HEK293 (cell line): ENCODE results near the gene ACAD8.

ENCODE experiments used
- CTCF ChIP-seq: fragments of 450-650 bp; formaldehyde crosslinking; IDR thresholded peaks from 2 replicates; pipeline ENCODE4 v1.5.1; 2016; ENCODE audit warnings: missing biosample characterization, missing genetic modification characterization
- HOXC10 ChIP-seq: sonication (generic); formaldehyde crosslinking; IDR thresholded peaks from 2 replicates; pipeline ENCODE4 v1.8.1; 2023; ENCODE audit warnings: mild to moderate bottlenecking, missing genetic modification reagents
- KLF9 ChIP-seq: fragments of 450-650 bp; formaldehyde crosslinking; IDR thresholded peaks from 2 replicates; pipeline ENCODE4 v1.5.1; 2016; ENCODE audit warnings: missing biosample characterization, missing genetic modification characterization, low read depth
- MZF1 ChIP-seq: fragments of 450-650 bp; formaldehyde crosslinking; IDR thresholded peaks from 2 replicates; pipeline ENCODE4 v1.5.1; 2017; ENCODE audit warnings: missing biosample characterization, missing genetic modification characterization, borderline replicate concordance
- REST ChIP-seq: fragments of 450-650 bp; formaldehyde crosslinking; IDR thresholded peaks from 2 replicates; pipeline ENCODE4 v1.5.1; 2016; ENCODE audit warnings: missing biosample characterization, missing genetic modification characterization
- SP2 ChIP-seq: fragments of 450-650 bp; formaldehyde crosslinking; IDR thresholded peaks from 2 replicates; pipeline ENCODE4 v1.5.1; 2016; ENCODE audit warnings: missing biosample characterization, missing genetic modification characterization
- WT1 ChIP-seq: fragments of 450-650 bp; formaldehyde crosslinking; IDR thresholded peaks from 2 replicates; pipeline ENCODE4 v1.5.1; 2016; ENCODE audit warnings: missing biosample characterization, missing genetic modification characterization
- ZBTB20 ChIP-seq: fragments of 450-650 bp; formaldehyde crosslinking; IDR thresholded peaks from 2 replicates; pipeline ENCODE4 v1.5.1; 2016; ENCODE audit warnings: missing biosample characterization, missing genetic modification characterization
- ZBTB21 ChIP-seq: fragments of 450-650 bp; formaldehyde crosslinking; IDR thresholded peaks from 2 replicates; pipeline ENCODE4 v1.5.1; 2017; ENCODE audit warnings: missing biosample characterization, missing genetic modification characterization
- ZBTB7A ChIP-seq: fragments of 450-650 bp; formaldehyde crosslinking; IDR thresholded peaks from 2 replicates; pipeline ENCODE4 v1.5.1; 2016; ENCODE audit warnings: low read depth, missing biosample characterization, missing genetic modification characterization
- ZBTB8A ChIP-seq: fragments of 450-650 bp; formaldehyde crosslinking; IDR thresholded peaks from 2 replicates; pipeline ENCODE4 v1.5.1; 2016; ENCODE audit warnings: missing biosample characterization, missing genetic modification characterization
- ZEB2 ChIP-seq: fragments of 450-650 bp; formaldehyde crosslinking; IDR thresholded peaks from 2 replicates; pipeline ENCODE4 v1.5.1; 2016; ENCODE audit warnings: missing biosample characterization, missing genetic modification characterization
- ZFP41 ChIP-seq: fragments of 450-650 bp; formaldehyde crosslinking; IDR thresholded peaks from 2 replicates; pipeline ENCODE4 v1.5.1; 2016; ENCODE audit warnings: missing biosample characterization, missing genetic modification characterization, borderline replicate concordance
- ZFP69B ChIP-seq: fragments of 450-650 bp; formaldehyde crosslinking; IDR thresholded peaks from 2 replicates; pipeline ENCODE4 v1.5.1; 2016; ENCODE audit warnings: missing biosample characterization, missing genetic modification characterization
- ZNF2 ChIP-seq: fragments of 450-650 bp; formaldehyde crosslinking; IDR thresholded peaks from 2 replicates; pipeline ENCODE4 v1.5.1; 2016; ENCODE audit warnings: missing biosample characterization, missing genetic modification characterization
- ZNF24 ChIP-seq: fragments of 450-650 bp; formaldehyde crosslinking; IDR thresholded peaks from 2 replicates; pipeline ENCODE4 v1.5.1; 2016; ENCODE audit warnings: missing biosample characterization, missing genetic modification characterization
- ZNF501 ChIP-seq: fragments of 450-650 bp; formaldehyde crosslinking; IDR thresholded peaks from 2 replicates; pipeline ENCODE4 v1.5.1; 2016; ENCODE audit warnings: missing biosample characterization, missing genetic modification characterization
- ZNF558 ChIP-seq: fragments of 450-650 bp; formaldehyde crosslinking; IDR thresholded peaks from 2 replicates; pipeline ENCODE4 v1.5.1; 2016; ENCODE audit warnings: missing biosample characterization, missing genetic modification characterization
- ZNF580 ChIP-seq: fragments of 450-650 bp; formaldehyde crosslinking; IDR thresholded peaks from 2 replicates; pipeline ENCODE4 v1.5.1; 2016; ENCODE audit warnings: missing biosample characterization, missing genetic modification characterization
- ZNF664 ChIP-seq: fragments of 450-650 bp; formaldehyde crosslinking; IDR thresholded peaks from 2 replicates; pipeline ENCODE4 v1.5.1; 2016; ENCODE audit warnings: missing biosample characterization, missing genetic modification characterization
- ZNF76 ChIP-seq: fragments of 450-650 bp; formaldehyde crosslinking; IDR thresholded peaks from 2 replicates; pipeline ENCODE4; 2016; ENCODE audit warnings: low read depth, missing biosample characterization, missing genetic modification characterization, borderline replicate concordance
- ZNF768 ChIP-seq: fragments of 450-650 bp; formaldehyde crosslinking; IDR thresholded peaks from 2 replicates; pipeline ENCODE4 v1.5.1; 2018; ENCODE audit warnings: missing biosample characterization, mild to moderate bottlenecking, missing genetic modification characterization
- ZXDB ChIP-seq: fragments of 450-650 bp; formaldehyde crosslinking; IDR thresholded peaks from 2 replicates; pipeline ENCODE4 v1.5.1; 2016; ENCODE audit warnings: missing biosample characterization, missing genetic modification characterization
- TF ChIP-seq, protein P1 (sequence below): fragments of 450-650 bp; formaldehyde crosslinking; IDR thresholded peaks from 2 replicates; pipeline ENCODE4 v1.5.1; 2016; ENCODE audit warnings: missing biosample characterization, missing genetic modification characterization
- TF ChIP-seq, protein P2 (sequence below): fragments of 450-650 bp; formaldehyde crosslinking; optimal IDR thresholded peaks from 2 replicates; pipeline ENCODE3; 2016; ENCODE audit warnings: missing biosample characterization, mild to moderate bottlenecking, missing genetic modification characterization
- TF ChIP-seq, protein P3 (sequence below): fragments of 450-650 bp; formaldehyde crosslinking; IDR thresholded peaks from 2 replicates; pipeline ENCODE4 v1.5.1; 2016; ENCODE audit warnings: missing biosample characterization, missing genetic modification characterization

Gene ACAD8

DNA sequence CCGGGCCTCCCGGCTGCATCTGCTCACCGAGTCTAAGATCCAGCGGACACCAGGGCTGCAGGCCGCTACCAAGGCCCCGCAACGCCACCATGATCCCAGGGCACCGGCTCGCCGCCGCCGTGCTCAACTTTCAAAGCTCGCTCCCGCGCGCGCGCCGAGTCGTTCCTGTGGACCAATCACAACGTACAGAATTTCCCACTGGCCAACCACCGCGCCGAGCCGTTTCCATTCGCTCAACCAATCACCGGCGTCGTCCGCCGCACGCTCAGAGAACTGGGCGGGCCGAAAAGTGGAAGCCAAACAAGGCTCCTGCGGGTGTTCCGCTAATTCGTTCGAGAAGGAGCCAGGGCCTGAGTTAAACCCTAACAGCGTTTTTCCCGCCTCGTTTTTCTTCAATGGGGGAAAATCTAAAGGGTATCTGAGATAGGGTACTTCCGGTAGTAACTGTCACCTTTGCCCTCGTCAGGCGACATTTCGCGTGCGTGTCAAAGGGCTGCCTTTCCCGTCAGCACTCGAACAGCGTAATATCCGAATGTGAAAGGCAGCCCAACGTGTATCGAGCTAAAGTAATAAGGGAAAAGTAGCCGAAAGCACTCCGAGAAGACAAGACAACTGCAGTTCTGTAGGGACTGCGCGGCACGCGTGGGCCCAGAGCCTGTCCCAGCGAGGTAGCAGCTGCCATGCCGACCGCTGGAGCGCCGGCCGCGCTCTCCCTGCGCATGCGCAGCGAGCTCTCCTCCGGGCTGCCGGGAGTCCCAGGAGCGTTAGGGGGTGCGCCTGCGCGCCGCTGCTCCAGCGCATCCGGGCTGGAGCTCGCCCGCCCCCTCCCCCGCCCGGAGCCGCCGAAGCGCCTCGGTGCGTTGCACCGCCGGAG is 29.3 kb upstream of the ACAD8 start, which contains the start of the genes NCAPD3 and VPS26B (continued):
- TF ChIP-seq ZNF558 (tag by site-specific recombination) (no peak), ZNF664 (tag by site-specific recombination) (no peak), KLF9 (tag by site-specific recombination) (0 out of 2 replicates have a peak, but pooled peaks have one; percentile 15), ZFP69B (tag by site-specific recombination) (peak; percentile 76; the same call in 1 of the 2 replicates), ZBTB8A (tag by site-specific recombination) (0 out of 2 replicates have a peak, but pooled peaks have one; percentile 20), ZEB2 (tag by site-specific recombination) (peak; percentile 54), ZFP41 (tag by site-specific recombination) (no peak), ZNF501 (tag by site-specific recombination) (peak; percentile 72), REST (tag by site-specific recombination) (peak; percentile 54), SP2 (tag by site-specific recombination) (peak; percentile 90), ZNF76 (tag by site-specific recombination) (peak; percentile 73; the same call in 1 of the 2 replicates), HOXC10 (CRISPR knock-in tag) (no peak), ZBTB7A (tag by site-specific recombination) (no peak), WT1 (tag by site-specific recombination) (0 out of 2 replicates have a peak, but pooled peaks have one; percentile 23), ZNF24 (tag by site-specific recombination) (0 out of 2 replicates have a peak, but pooled peaks have one; percentile 32), ZNF2 (tag by site-specific recombination) (peak; percentile 66), ZNF580 (0 out of 2 replicates have a peak, but pooled peaks have one; percentile 83), MZF1 (tag by site-specific recombination) (no peak), ZBTB20 (tag by site-specific recombination) (peak; percentile 52), ZBTB21 (tag by site-specific recombination) (no peak), ZXDB (tag by site-specific recombination) (peak; percentile 69), ZNF768 (no peak), CTCF (tag by site-specific recombination) (peak; percentile 8; the same call in 1 of the 2 replicates)
- TF ChIP-seq, protein P1, sequence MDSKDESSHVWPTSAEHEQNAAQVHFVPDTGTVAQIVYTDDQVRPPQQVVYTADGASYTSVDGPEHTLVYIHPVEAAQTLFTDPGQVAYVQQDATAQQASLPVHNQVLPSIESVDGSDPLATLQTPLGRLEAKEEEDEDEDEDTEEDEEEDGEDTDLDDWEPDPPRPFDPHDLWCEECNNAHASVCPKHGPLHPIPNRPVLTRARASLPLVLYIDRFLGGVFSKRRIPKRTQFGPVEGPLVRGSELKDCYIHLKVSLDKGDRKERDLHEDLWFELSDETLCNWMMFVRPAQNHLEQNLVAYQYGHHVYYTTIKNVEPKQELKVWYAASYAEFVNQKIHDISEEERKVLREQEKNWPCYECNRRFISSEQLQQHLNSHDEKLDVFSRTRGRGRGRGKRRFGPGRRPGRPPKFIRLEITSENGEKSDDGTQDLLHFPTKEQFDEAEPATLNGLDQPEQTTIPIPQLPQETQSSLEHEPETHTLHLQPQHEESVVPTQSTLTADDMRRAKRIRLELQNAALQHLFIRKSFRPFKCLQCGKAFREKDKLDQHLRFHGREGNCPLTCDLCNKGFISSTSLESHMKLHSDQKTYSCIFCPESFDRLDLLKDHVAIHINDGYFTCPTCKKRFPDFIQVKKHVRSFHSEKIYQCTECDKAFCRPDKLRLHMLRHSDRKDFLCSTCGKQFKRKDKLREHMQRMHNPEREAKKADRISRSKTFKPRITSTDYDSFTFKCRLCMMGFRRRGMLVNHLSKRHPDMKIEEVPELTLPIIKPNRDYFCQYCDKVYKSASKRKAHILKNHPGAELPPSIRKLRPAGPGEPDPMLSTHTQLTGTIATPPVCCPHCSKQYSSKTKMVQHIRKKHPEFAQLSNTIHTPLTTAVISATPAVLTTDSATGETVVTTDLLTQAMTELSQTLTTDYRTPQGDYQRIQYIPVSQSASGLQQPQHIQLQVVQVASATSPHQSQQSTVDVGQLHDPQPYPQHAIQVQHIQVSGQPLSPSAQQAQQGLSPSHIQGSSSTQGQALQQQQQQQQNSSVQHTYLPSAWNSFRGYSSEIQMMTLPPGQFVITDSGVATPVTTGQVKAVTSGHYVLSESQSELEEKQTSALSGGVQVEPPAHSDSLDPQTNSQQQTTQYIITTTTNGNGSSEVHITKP (tag by site-specific recombination), result no peak
- TF ChIP-seq, protein P2, sequence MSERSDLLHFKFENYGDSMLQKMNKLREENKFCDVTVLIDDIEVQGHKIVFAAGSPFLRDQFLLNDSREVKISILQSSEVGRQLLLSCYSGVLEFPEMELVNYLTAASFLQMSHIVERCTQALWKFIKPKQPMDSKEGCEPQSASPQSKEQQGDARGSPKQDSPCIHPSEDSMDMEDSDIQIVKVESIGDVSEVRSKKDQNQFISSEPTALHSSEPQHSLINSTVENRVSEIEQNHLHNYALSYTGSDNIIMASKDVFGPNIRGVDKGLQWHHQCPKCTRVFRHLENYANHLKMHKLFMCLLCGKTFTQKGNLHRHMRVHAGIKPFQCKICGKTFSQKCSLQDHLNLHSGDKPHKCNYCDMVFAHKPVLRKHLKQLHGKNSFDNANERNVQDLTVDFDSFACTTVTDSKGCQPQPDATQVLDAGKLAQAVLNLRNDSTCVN (tag by site-specific recombination), result peak; percentile 87
- TF ChIP-seq, protein P3, sequence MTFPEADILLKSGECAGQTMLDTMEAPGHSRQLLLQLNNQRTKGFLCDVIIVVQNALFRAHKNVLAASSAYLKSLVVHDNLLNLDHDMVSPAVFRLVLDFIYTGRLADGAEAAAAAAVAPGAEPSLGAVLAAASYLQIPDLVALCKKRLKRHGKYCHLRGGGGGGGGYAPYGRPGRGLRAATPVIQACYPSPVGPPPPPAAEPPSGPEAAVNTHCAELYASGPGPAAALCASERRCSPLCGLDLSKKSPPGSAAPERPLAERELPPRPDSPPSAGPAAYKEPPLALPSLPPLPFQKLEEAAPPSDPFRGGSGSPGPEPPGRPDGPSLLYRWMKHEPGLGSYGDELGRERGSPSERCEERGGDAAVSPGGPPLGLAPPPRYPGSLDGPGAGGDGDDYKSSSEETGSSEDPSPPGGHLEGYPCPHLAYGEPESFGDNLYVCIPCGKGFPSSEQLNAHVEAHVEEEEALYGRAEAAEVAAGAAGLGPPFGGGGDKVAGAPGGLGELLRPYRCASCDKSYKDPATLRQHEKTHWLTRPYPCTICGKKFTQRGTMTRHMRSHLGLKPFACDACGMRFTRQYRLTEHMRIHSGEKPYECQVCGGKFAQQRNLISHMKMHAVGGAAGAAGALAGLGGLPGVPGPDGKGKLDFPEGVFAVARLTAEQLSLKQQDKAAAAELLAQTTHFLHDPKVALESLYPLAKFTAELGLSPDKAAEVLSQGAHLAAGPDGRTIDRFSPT (tag by site-specific recombination), result no peak
